ENCODE data around the gene UPB1. TPM values are rescaled to one million over a fixed set of nuclear protein-coding genes. Genes with fewer than 3 reads are reported as not detected.

Gene UPB1
- total and polyA plus RNA-seq, 4 donors: 7.1 to 115 (median 58.8) TPM

- H3K9ac ChIP-seq (ENCODE audit: low read depth in 1 of 2, low read length in 2 of 2): no peak overlapping the region
- DNase-seq (ENCODE audit: low spot score): no peak
- WGBS: 93% methylated on average over 4 of the region's 4 CpGs
- no peak overlapping the region for H3K4me3 ChIP-seq (ENCODE audit: low read depth in 1 of 3, low read length in 3 of 3)
- H3K27me3 ChIP-seq (ENCODE audit: control insufficient read depth in 4 of 4, insufficient read depth in 4 of 4, low read length in 3 of 4): no peaks in the 10 kb centered on the region
- H3K9me3 ChIP-seq (ENCODE audit: control insufficient read depth in 4 of 4, low read length in 3 of 4): no peaks in the 10 kb centered on the region
- no peak for TF ChIP-seq FOXA2 (IDR thresholded peaks at IDR 0.05)
- no peak for TF ChIP-seq RXRA (IDR thresholded peaks at IDR 0.05)
- TF ChIP-seq EGR1 (IDR thresholded peaks at IDR 0.05; ENCODE audit: low read depth in 2 of 2): no peak
- no peak for TF ChIP-seq NR2F2 (IDR thresholded peaks at IDR 0.05)
- no peak for TF ChIP-seq SP1 (IDR thresholded peaks at IDR 0.05)
- TF ChIP-seq HNF4A (conservative IDR thresholded peaks at IDR 0.05): no peak
- no peak for TF ChIP-seq GABPA (IDR thresholded peaks at IDR 0.05 in 1 of 2, conservative IDR thresholded peaks at IDR 0.05 in 1 of 2)
- TF ChIP-seq REST (IDR thresholded peaks at IDR 0.05): no peak
- no peak for TF ChIP-seq FOXA1 (IDR thresholded peaks at IDR 0.05)
- peak overlapping the region; percentile 97 for H3K27ac ChIP-seq (ENCODE audit: low read depth in 1 of 2, low read length in 2 of 2)
- H3K4me1 ChIP-seq (ENCODE audit: control insufficient read depth in 4 of 4, insufficient read depth in 4 of 4, low read length in 3 of 4): peaks cover 27 to 83% (median 58%) of the 10 kb centered on the region in 4 donors
- peaks cover 7 to 27% (median 21%) of the 10 kb centered on the region in 4 donors for H3K36me3 ChIP-seq (ENCODE audit: control insufficient read depth in 4 of 4, insufficient read depth in 3 of 4, low read depth in 1 of 4, low read length in 3 of 4)
Measured at GRCh38 chr22:24548812-24549211, 53.7 kb downstream of the UPB1 start.

- H3K9ac ChIP-seq (ENCODE audit: low read depth in 1 of 2, low read length in 2 of 2): peak overlapping the region; percentile 58 to 70
- peaks cover 16 to 74% (median 49%) of the 10 kb centered on the region in 4 donors for H3K4me1 ChIP-seq (ENCODE audit: control insufficient read depth in 4 of 4, insufficient read depth in 4 of 4, low read length in 3 of 4)
- WGBS: 31% methylated on average over 8 of the region's 8 CpGs
- peak; percentile 55 for DNase-seq (ENCODE audit: low spot score)
- TF ChIP-seq CTCF (IDR thresholded peaks at IDR 0.05; ENCODE audit: low read depth, low read length, missing input control) (no peak), HNF4A (conservative IDR thresholded peaks at IDR 0.05) (peak; percentile 95 to 98), HNF4G (IDR thresholded peaks at IDR 0.05) (peak; percentile 96), SP1 (IDR thresholded peaks at IDR 0.05) (peak; percentile 99), RAD21 (IDR thresholded peaks at IDR 0.05) (peak; percentile 50), REST (IDR thresholded peaks at IDR 0.05) (peak; percentile 81), EGR1 (IDR thresholded peaks at IDR 0.05; ENCODE audit: low read depth in 2 of 2) (peak in 1 of 2 donors; percentile 80), GABPA (IDR thresholded peaks at IDR 0.05 in 1 of 2, conservative IDR thresholded peaks at IDR 0.05 in 1 of 2) (peak in 1 of 2 donors; percentile 60), YY1 (IDR thresholded peaks at IDR 0.05) (peak; percentile 41), RXRA (IDR thresholded peaks at IDR 0.05) (peak; percentile 91 to 94), NR2F2 (IDR thresholded peaks at IDR 0.05) (peak; percentile 83), JUND (IDR thresholded peaks at IDR 0.05) (peak; percentile 99), MAX (IDR thresholded peaks at IDR 0.05) (peak; percentile 90), FOXA1 (IDR thresholded peaks at IDR 0.05) (peak; percentile 70), ZBTB33 (IDR thresholded peaks at IDR 0.05) (peak; percentile 92), TAF1 (conservative IDR thresholded peaks at IDR 0.05) (peak; percentile 81), FOXA2 (IDR thresholded peaks at IDR 0.05) (peak; percentile 82), ATF3 (IDR thresholded peaks at IDR 0.05) (peak; percentile 95)
- H3K27me3 ChIP-seq (ENCODE audit: control insufficient read depth in 4 of 4, insufficient read depth in 4 of 4, low read length in 3 of 4): no peaks in the 10 kb centered on the region
- no peak overlapping the region for H3K4me3 ChIP-seq (ENCODE audit: low read depth in 1 of 3, low read length in 3 of 3)
- H3K9me3 ChIP-seq (ENCODE audit: control insufficient read depth in 4 of 4, low read length in 3 of 4): no peaks in the 10 kb centered on the region
- H3K36me3 ChIP-seq (ENCODE audit: control insufficient read depth in 4 of 4, insufficient read depth in 3 of 4, low read depth in 1 of 4, low read length in 3 of 4): peaks cover 7 to 23% (median 20%) of the 10 kb centered on the region in 4 donors
- H3K27ac ChIP-seq (ENCODE audit: low read depth in 1 of 2, low read length in 2 of 2): peak overlapping the region; percentile 97
Measured at GRCh38 chr22:24550028-24550901, 55.1 kb downstream of the UPB1 start.

All from liver (tissue), 9 donors.